GM10248 (cell line): ENCODE measurements around the gene LIME1.
A peak's percentile ranks its signal among the peaks of the same experiment; 100 is the strongest.

Source experiments
- CTCF ChIA-PET: fragments of 300-600 bp; sonication (Branson Sonifier 250); formaldehyde crosslinking; extraction: SDS; loops from one replicate; lab custom pipeline; 2021; ENCODE audit warnings: antibody characterized with exemption; lab: Yijun Ruan, JAX
- POLR2A ChIA-PET: fragments of 350-650 bp; sonication (Branson Sonifier 250); formaldehyde crosslinking; extraction: SDS; loops from one replicate; lab custom pipeline; 2020; ENCODE audit warnings: antibody characterized with exemption; lab: Yijun Ruan, JAX
- DNase-seq: peaks from one replicate; pipeline ENCODE4 v3.0.0; 2012; ENCODE audit errors: extremely low spot score
- CTCF ChIP-seq: IDR thresholded peaks from 2 replicates; pipeline ENCODE4 v1.5.1; 2012; ENCODE audit warnings: mild to moderate bottlenecking, low read depth; ENCODE audit errors: extremely low read depth, missing control alignments, control extremely low read depth

Gene LIME1

GRCh38 chr20:63731410-63731809 lies 5.1 kb upstream of the LIME1 start:
- DNase-seq: no peak
- no peak for TF ChIP-seq CTCF
- ChIA-PET POLR2A (no interaction called here), CTCF (no interaction called here)

- no peak for DNase-seq
- ChIA-PET CTCF (interaction anchor here (4.6 kb wide), 1 partner anchor 25 kb away, joined by 16 read pairs; the partner anchor contains the start of genes ARFRP1 and ZGPAT), POLR2A (no interaction called here)
- TF ChIP-seq CTCF: no peak
Observed at GRCh38 chr20:63732118-63733095, 4.1 kb upstream of the LIME1 start.

GRCh38 chr20:63733117-63733516 lies 3.3 kb upstream of the LIME1 start:
- CTCF ChIA-PET: interaction anchor here (1.1 to 4.6 kb wide), 2 partner anchors 12 to 25 kb away, joined by 5 to 16 read pairs; partner anchors contain the start of genes ARFRP1 and ZGPAT
- no peak for TF ChIP-seq CTCF
- peak; percentile 8 for DNase-seq
- POLR2A ChIA-PET: no interaction called here

- DNase-seq: no peak
- CTCF ChIA-PET: interaction anchor here (0.8 to 4.6 kb wide), 5 partner anchors 12 to 237 kb away, joined by 3 to 16 read pairs (median 5); partner anchors contain the start of genes ARFRP1 and ZGPAT
- POLR2A ChIA-PET: no interaction called here
- TF ChIP-seq CTCF: no peak
Observed at GRCh38 chr20:63733579-63734081, 2.8 kb upstream of the LIME1 start.

GRCh38 chr20:63734111-63734945 lies 2.1 kb upstream of the LIME1 start:
- peak; percentile 16 for DNase-seq
- ChIA-PET POLR2A (no interaction called here), CTCF (interaction anchor here (0.8 to 4.6 kb wide), 5 partner anchors 13 to 238 kb away, joined by 3 to 16 read pairs (median 5); partner anchors contain the start of genes ARFRP1 and ZGPAT)
- TF ChIP-seq CTCF: no peak
